Activated CD4-positive, alpha-beta T cell treated with anti-CD3 and anti-CD28 coated beads for 4 hours (primary cell): Measurements from ENCODE around the gene SYP.

ENCODE experiments used
- DNase-seq, 2 donors: peaks; one replicate each; pipeline ENCODE4 v3.0.0-alpha.2; 2020

Gene SYP

GRCh38 chrX:49199906-49200771 is at the start of gene SYP:
SYP (minus strand) TSS chrX:49200193; CDS start chrX:49200186, 7 bp downstream.
- DNase-seq: peak; percentile 83 to 88

- no peak for DNase-seq
Observed at GRCh38 chrX:49249616-49250015, 49.6 kb upstream of the SYP start.

- no peak for DNase-seq
Observed at GRCh38 chrX:49249071-49249470, 49.1 kb upstream of the SYP start.

GRCh38 chrX:49247916-49248811 is 48.2 kb upstream of the SYP start:
- DNase-seq: no peak

- no peak for DNase-seq
Observed at GRCh38 chrX:49247346-49247745, 47.4 kb upstream of the SYP start.

- no peak for DNase-seq
Observed at GRCh38 chrX:49246541-49246940, 46.5 kb upstream of the SYP start.

- DNase-seq: no peak
Observed at GRCh38 chrX:49244207-49244606, 44.2 kb upstream of the SYP start.

GRCh38 chrX:49243166-49243565 is 43.2 kb upstream of the SYP start:
- no peak for DNase-seq

- no peak for DNase-seq
Observed at GRCh38 chrX:49242545-49243066, 42.6 kb upstream of the SYP start.

GRCh38 chrX:49238735-49239134 is 38.7 kb upstream of the SYP start:
- DNase-seq: no peak

- no peak for DNase-seq
Observed at GRCh38 chrX:49237060-49237459, 37.1 kb upstream of the SYP start.

GRCh38 chrX:49233887-49234555 is 34.0 kb upstream of the SYP start:
- no peak for DNase-seq

GRCh38 chrX:49233176-49233575 is 33.2 kb upstream of the SYP start, which contains the start of gene CACNA1F:
CACNA1F (minus strand) TSS chrX:49233340; CDS start chrX:49233309, 31 bp downstream.
- DNase-seq: no peak

GRCh38 chrX:49232525-49232924 is 32.5 kb upstream of the SYP start:
- no peak for DNase-seq

GRCh38 chrX:49231333-49232000 is 31.5 kb upstream of the SYP start:
- no peak for DNase-seq

GRCh38 chrX:49230500-49231232 is 30.7 kb upstream of the SYP start:
- DNase-seq: peak; percentile 41 to 45

GRCh38 chrX:49228185-49228584 is 28.2 kb upstream of the SYP start:
- no peak for DNase-seq

- no peak for DNase-seq
Observed at GRCh38 chrX:49227726-49228125, 27.7 kb upstream of the SYP start.

- no peak for DNase-seq
Observed at GRCh38 chrX:49226946-49227345, 27.0 kb upstream of the SYP start.

GRCh38 chrX:49225858-49226257 is 25.9 kb upstream of the SYP start:
- no peak for DNase-seq

GRCh38 chrX:49221868-49222267 is 21.9 kb upstream of the SYP start:
- DNase-seq: no peak

GRCh38 chrX:49220100-49220499 is 20.1 kb upstream of the SYP start:
- no peak for DNase-seq
